GM12873 (cell line): Measurements from ENCODE around the gene ACOXL.

Source experiments
- TF ChIP-seq, protein P1 (sequence below): IDR thresholded peaks from 2 replicates; pipeline ENCODE4 v1.5.1; 2012; ENCODE audit warnings: low read depth, mild to moderate bottlenecking, moderate library complexity, low read length, control low read depth; ENCODE audit not compliant: insufficient read depth; ENCODE audit errors: missing control alignments

The ACOXL gene

DNA sequence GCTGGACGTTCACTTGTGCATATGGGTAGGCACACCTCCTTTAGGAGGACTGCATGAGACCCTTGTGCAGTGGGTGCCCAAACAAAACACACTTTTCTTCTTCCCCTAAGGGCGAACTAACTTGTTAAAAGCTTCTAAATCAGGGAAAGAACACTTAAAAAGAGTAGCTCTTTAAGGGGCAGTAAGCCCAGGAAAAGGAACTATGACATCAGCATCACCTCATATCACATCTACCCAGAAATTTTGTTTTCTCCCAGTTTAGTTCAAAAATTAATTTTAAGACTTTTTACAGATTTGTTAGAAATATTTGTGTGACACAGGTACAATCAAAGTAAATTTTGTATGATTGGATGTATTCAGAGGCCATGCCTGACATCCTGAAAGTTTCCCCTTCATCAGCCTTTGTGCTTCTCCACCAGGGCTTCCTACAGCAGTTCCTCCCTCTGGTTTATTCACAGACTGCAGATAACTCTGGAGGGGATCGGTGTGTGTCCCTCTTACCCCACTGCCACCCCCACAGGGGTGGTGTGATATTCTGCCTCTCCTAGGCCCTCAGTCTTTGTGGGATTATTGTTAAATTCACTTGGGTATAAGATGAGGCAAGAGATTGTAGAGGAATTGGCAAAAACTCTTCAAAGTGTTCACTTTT is 416.0 kb downstream of the ACOXL start:
- TF ChIP-seq, protein P1, sequence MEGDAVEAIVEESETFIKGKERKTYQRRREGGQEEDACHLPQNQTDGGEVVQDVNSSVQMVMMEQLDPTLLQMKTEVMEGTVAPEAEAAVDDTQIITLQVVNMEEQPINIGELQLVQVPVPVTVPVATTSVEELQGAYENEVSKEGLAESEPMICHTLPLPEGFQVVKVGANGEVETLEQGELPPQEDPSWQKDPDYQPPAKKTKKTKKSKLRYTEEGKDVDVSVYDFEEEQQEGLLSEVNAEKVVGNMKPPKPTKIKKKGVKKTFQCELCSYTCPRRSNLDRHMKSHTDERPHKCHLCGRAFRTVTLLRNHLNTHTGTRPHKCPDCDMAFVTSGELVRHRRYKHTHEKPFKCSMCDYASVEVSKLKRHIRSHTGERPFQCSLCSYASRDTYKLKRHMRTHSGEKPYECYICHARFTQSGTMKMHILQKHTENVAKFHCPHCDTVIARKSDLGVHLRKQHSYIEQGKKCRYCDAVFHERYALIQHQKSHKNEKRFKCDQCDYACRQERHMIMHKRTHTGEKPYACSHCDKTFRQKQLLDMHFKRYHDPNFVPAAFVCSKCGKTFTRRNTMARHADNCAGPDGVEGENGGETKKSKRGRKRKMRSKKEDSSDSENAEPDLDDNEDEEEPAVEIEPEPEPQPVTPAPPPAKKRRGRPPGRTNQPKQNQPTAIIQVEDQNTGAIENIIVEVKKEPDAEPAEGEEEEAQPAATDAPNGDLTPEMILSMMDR = no peak

DNA sequence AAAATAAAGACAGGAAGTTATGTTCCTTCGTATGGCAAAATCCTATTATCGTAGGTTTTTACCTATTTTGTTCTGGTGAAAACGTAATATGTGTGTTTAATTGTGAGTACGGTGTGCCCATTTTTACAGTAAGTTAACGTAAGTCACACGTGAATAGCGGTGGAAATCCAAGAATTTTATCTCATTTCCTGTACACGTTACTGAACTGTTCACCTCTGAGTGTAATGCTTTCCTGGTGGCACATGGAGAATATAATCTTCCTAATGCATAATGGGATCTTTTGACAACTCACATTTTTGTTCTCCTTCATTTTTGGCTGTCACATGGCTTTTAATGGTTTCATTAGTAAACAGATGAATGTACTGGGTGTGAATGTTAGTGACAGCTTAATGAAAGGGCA is 416.6 kb downstream of the ACOXL start:
- TF ChIP-seq, protein P1 = no peak

DNA sequence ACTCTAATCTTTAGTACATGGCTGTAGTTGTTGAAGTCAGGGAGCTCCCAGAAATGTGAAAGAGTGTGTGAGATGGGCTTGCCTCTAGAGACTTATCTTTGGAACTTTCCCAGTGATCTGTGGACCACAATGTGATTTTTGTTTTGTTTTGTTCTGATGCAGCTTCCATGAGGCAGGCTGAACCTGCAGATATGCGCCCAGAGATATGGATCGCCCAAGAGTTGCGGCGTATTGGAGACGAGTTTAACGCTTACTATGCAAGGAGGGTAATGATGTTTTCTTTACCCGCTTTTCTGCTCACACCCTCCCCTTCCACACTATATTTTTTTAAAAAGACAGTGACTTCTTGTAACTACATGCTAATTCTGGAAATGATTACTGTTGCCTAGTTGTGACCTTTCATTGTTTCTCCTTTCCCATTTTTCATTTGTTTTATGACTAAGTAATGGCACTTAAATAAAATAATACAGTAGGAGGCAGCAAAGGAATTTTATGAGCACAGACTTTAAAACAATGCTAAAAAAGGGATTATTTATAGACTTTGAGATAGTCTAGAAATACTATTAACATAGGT is 417.6 kb downstream of the ACOXL start:
- TF ChIP-seq, protein P1 = no peak

DNA sequence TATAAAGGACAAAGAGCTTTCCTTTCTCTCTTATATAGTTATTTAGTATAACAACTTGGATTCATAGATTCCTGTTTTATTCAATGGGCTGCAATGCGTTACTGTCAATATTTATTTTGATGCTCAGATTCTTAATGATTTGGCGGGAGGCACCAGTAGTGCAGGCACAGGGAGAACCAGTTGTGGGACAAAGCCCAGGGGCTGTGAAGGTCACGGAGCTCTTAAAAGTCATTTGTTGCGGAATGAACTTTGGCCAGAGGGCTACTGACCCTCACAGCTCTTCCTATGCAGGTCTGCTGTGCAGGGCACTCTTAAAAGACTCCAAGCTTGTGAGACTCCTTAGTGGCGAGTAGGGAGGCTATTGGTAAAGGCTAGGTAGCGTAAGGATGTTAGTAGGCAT is 422.4 kb downstream of the ACOXL start:
- TF ChIP-seq, protein P1 = no peak

DNA sequence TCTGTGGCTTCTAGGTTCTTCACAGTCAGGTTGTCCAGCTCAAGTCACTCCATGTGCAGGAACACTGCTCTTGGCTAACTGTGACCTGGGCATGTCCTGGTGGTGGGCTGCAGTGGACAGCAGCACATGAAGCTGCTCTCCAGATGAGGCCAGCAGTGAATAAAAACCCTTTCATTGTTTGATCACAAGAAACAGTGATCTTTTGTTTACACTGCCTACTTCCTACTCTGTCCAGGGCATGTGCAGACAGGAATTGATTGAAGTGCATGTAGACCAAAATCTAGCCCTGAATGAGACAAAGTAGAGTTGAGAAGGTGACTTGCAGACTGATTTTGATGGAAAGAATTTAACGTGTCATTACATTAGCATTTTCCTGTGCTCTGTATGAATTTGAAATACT is 423.2 kb downstream of the ACOXL start:
- TF ChIP-seq, protein P1 = no peak

DNA sequence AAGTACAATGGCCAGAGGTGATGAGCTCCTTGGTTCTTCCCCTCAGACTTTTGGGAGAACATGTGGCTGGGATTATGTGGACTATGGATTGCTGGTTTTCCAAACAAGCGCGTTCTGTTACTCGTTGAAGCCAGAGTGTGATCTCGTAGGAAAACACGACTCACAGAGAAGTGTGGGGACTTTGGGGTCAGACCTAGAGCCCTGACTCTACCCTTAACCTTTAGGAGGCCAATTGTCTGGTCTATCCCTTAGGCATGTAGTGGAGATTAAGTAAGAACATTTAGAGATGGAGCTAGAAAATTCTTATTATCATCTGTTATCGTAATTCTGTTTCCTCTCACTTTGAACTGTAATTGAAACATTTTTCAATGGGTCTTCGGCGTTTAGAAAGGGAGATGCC is 424.2 kb downstream of the ACOXL start:
- TF ChIP-seq, protein P1 = no peak

DNA sequence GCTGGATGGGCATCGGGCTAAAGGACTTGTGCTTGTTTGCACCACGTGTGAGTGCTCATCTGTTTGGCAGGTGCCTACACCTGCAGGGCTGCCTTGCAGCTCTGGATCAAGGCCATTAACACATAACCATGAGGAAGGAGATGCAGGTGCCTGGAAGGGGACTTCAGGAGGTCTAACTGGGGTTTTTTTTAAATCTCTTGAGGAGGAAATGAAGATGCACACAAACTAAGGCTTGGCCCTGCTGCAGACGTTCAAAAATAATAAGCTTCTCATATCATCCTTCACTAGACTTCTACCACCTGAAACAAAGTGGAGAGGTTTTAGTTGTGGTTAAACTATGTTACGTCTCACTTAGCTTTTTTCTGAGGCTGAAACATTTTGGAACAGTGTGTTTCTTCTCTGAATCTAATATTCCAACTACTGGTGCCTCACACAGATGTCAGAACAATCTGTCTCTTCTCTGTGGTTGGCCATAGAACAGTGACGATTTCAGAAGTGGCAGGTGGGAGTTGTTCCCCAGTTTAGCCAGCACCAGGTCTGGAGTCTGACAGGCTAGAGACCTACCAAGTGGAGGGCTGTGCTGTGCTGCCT is 424.8 kb downstream of the ACOXL start:
- TF ChIP-seq, protein P1 = no peak
